Keratinocyte (primary cell): ENCODE results near the gene MPPE1. TPM values are rescaled to one million over a fixed set of nuclear protein-coding genes. Genes with fewer than 3 reads are reported as not detected.

Source experiments
- DNase-seq: peaks from one replicate; pipeline ENCODE4 v3.0.0-alpha.2; 2011; ENCODE audit warnings: low read depth, missing footprints, low spot score
- FAIRE-seq: peaks from 2 replicates; lab custom pipeline; 2011; peaks lifted over from hg19 to GRCh38; lab: Jason Lieb, UNC
- H2AFZ ChIP-seq: 2 replicates; pipeline ENCODE4 v1.6.0; 2012; ENCODE audit warnings: low read length, control low read depth, inconsistent platforms; ENCODE audit not compliant: control insufficient read depth
- H3K27ac ChIP-seq: 2 replicates; pipeline ENCODE4 v1.5.1; 2011; ENCODE audit warnings: low read length; ENCODE audit not compliant: control insufficient read depth, insufficient read depth
- H3K27me3 ChIP-seq: 3 replicates; pipeline ENCODE4 v1.6.0; 2011; ENCODE audit warnings: low read length; ENCODE audit not compliant: control insufficient read depth, insufficient read depth; ENCODE audit errors: extremely low read depth
- H3K36me3 ChIP-seq, 2 experiments: 2 replicates in 1 of 2; 3 replicates in 1 of 2; pipeline ENCODE4 v1.5.1; 2011; ENCODE audit warnings: low read length in 2 of 2, mild to moderate bottlenecking in 1 of 2; ENCODE audit not compliant: control insufficient read depth in 2 of 2, insufficient read depth in 2 of 2; ENCODE audit errors: extremely low read depth in 1 of 2
- H3K4me1 ChIP-seq: 3 replicates; pipeline ENCODE4 v1.5.1; 2011; ENCODE audit warnings: low read length; ENCODE audit not compliant: control insufficient read depth, insufficient read depth; ENCODE audit errors: extremely low read depth
- H3K4me2 ChIP-seq: 3 replicates; pipeline ENCODE4 v1.6.0; 2011; ENCODE audit warnings: low read depth, low read length; ENCODE audit not compliant: control insufficient read depth, insufficient read depth; ENCODE audit errors: extremely low read depth
- H3K4me3 ChIP-seq, 3 experiments: fragments of 200-600 bp in 1 of 3; sonication (generic) in 1 of 3; 2 replicates in 2 of 3; 3 replicates in 1 of 3; pipeline ENCODE4 v1.5.1; 2011 to 2016; ENCODE audit warnings: low read length in 3 of 3, mild to moderate bottlenecking in 3 of 3, control low read depth in 2 of 3, inconsistent platforms in 1 of 3, low read depth in 1 of 3, mixed read lengths in 1 of 3, mixed run types in 1 of 3, moderate library complexity in 1 of 3; ENCODE audit not compliant: control insufficient read depth in 2 of 3, insufficient read depth in 2 of 3; ENCODE audit errors: extremely low read depth in 1 of 3
- H3K79me2 ChIP-seq: 2 replicates; pipeline ENCODE4 v1.6.0; 2012; ENCODE audit warnings: low read length; ENCODE audit not compliant: control insufficient read depth, insufficient read depth
- H3K9ac ChIP-seq: 3 replicates; pipeline ENCODE4 v1.6.0; 2011; ENCODE audit warnings: low read length; ENCODE audit not compliant: control insufficient read depth, insufficient read depth; ENCODE audit errors: extremely low read depth
- H3K9me1 ChIP-seq: 3 replicates; pipeline ENCODE4 v1.6.0; 2011; ENCODE audit warnings: low read length; ENCODE audit not compliant: control insufficient read depth, insufficient read depth; ENCODE audit errors: extremely low read depth
- H3K9me3 ChIP-seq: 2 replicates; pipeline ENCODE4 v1.5.1; 2012; ENCODE audit warnings: low read depth, low read length; ENCODE audit not compliant: control insufficient read depth
- H4K20me1 ChIP-seq: 3 replicates; pipeline ENCODE4 v1.6.0; 2011; ENCODE audit warnings: low read length; ENCODE audit not compliant: control insufficient read depth, insufficient read depth; ENCODE audit errors: extremely low read depth
- EZH2 ChIP-seq: IDR thresholded peaks from one replicate; pipeline ENCODE4 v1.6.1; 2012; ENCODE audit warnings: inconsistent platforms, mild to moderate bottlenecking, low read length, moderate library complexity
- dilution Hi-C: fragments of 300-500 bp; cut with MboI; formaldehyde crosslinking; loops from one replicate; pipeline ENCODE4 v1.7.0; 2020; ENCODE audit warnings: low sequenced_read_pairs; ENCODE audit not compliant: extremely low pct_ligation_motif_present
- polyA plus RNA-seq, 5 experiments: library from polyadenylated mRNA; depleted of rRNA in 3 of 5; stranded (reverse) in 3 of 5; stranded (forward) in 1 of 5; unstranded in 1 of 5; fragments of >200 nt; gene quantifications; 1 replicate in 1 of 5; 2 replicates in 3 of 5; 3 replicates in 1 of 5; pipeline versions ENCODE4 v1.2.1 to v1.2.3, GENCODE V29; 2011 to 2012; ENCODE audit warnings: missing spikeins in 2 of 5, low read depth in 1 of 5, low replicate concordance in 1 of 5
- TF ChIP-seq, protein P1 (sequence below), 3 experiments: IDR thresholded peaks in 1 of 3; conservative IDR thresholded peaks in 1 of 3; optimal IDR thresholded peaks in 1 of 3; 2 replicates in 2 of 3; 3 replicates in 1 of 3; pipeline versions ENCODE3 to v1.5.1; 2011; ENCODE audit warnings: low read length in 3 of 3, mild to moderate bottlenecking in 3 of 3, moderate library complexity in 2 of 3, control low read depth in 1 of 3, inconsistent platforms in 1 of 3; ENCODE audit not compliant: insufficient read depth in 2 of 3; ENCODE audit errors: extremely low read depth in 1 of 3

Gene MPPE1
- polyA plus RNA-seq, 1 donor (not counting 4 experiments of a cell fraction or from before 2014, with no cell fraction given), result 21.0 TPM

DNA sequence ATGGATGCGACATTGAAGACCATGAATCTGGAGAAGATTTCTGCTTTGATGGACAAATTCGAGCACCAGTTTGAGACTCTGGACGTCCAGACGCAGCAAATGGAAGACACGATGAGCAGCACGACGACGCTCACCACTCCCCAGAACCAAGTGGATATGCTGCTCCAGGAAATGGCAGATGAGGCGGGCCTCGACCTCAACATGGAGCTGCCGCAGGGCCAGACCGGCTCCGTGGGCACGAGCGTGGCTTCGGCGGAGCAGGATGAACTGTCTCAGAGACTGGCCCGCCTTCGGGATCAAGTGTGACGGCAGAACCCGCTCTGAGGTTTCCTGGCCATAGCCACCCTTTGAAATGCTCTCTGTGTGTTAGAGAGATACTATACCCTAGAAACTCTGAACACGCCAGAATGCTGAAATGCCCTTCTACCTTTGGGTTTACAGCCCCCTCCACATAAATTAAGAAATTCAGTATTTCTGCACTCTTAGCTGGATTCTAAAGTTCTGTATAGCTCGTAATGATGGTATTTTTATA, 56.2 kb downstream of the MPPE1 start:
- H3K36me3 ChIP-seq, result peaks cover 1 to 3% of the 10 kb centered on the region in 2 experiments
- H3K9me3 ChIP-seq, result no peaks in the 10 kb centered on the region
- no peak overlapping the region for H2AFZ ChIP-seq
- dilution Hi-C loops, result no loop called here
- H3K9ac ChIP-seq, result peak overlapping the region; percentile 100
- peaks cover 32% of the 10 kb centered on the region for H3K4me1 ChIP-seq
- DNase-seq (no peak), FAIRE-seq (no peak)
- no peaks in the 10 kb centered on the region for H3K9me1 ChIP-seq
- H3K4me3 ChIP-seq, result peak overlapping the region; percentile 61 to 100 (median 99)
- no peaks in the 10 kb centered on the region for H4K20me1 ChIP-seq
- TF ChIP-seq EZH2, result no peak
- TF ChIP-seq, protein P1, sequence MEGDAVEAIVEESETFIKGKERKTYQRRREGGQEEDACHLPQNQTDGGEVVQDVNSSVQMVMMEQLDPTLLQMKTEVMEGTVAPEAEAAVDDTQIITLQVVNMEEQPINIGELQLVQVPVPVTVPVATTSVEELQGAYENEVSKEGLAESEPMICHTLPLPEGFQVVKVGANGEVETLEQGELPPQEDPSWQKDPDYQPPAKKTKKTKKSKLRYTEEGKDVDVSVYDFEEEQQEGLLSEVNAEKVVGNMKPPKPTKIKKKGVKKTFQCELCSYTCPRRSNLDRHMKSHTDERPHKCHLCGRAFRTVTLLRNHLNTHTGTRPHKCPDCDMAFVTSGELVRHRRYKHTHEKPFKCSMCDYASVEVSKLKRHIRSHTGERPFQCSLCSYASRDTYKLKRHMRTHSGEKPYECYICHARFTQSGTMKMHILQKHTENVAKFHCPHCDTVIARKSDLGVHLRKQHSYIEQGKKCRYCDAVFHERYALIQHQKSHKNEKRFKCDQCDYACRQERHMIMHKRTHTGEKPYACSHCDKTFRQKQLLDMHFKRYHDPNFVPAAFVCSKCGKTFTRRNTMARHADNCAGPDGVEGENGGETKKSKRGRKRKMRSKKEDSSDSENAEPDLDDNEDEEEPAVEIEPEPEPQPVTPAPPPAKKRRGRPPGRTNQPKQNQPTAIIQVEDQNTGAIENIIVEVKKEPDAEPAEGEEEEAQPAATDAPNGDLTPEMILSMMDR (optimal IDR thresholded peaks at IDR 0.05 in 1 of 3, IDR thresholded peaks at IDR 0.05 in 1 of 3, conservative IDR thresholded peaks at IDR 0.05 in 1 of 3; ENCODE audit: extremely low read depth in 1 of 3, insufficient read depth in 2 of 3, low read length in 3 of 3), result no peak
- H3K27ac ChIP-seq, result peak overlapping the region; percentile 100
- no peaks in the 10 kb centered on the region for H3K27me3 ChIP-seq
- H3K4me2 ChIP-seq, result peak overlapping the region; percentile 91
- peaks cover 31% of the 10 kb centered on the region for H3K79me2 ChIP-seq

DNA sequence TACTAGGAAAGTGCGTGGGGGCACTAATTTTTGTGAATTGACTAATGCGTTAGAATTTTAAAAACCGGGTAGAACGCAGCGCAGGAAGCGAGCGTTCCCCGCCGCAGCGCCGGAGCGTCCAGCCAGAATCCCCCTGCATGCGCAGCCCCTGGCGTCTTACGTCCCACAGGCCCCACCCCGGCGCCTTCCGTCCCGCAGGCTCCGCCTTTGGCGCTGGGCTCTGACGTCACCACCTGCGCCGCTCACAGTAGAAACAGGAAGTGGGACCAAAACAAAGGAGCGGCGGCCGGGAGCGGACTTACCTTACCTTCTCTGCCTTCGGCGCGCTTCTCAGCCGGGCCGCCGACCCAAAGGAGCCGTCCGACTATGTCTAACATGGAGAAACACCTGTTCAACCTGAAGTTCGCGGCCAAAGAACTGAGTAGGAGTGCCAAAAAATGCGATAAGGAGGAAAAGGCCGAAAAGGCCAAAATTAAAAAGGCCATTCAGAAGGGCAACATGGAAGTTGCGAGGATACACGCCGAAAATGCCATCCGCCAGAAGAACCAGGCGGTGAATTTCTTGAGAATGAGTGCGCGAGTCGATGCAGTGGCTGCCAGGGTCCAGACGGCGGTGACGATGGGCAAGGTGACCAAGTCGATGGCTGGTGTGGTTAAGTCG, 56.8 kb downstream of the MPPE1 start, which contains the start of gene CHMP1B:
Gene CHMP1B, plus strand, starts transcription at position 268 of the 660 bp plus-strand sequence. Its CDS starts 99 bp downstream, at position 367.
- no peaks in the 10 kb centered on the region for H3K27me3 ChIP-seq
- peaks cover 1 to 2% of the 10 kb centered on the region in 2 experiments for H3K36me3 ChIP-seq
- no peaks in the 10 kb centered on the region for H3K9me3 ChIP-seq
- peaks cover 30% of the 10 kb centered on the region for H3K79me2 ChIP-seq
- FAIRE-seq, result no peak
- H3K9me1 ChIP-seq, result no peaks in the 10 kb centered on the region
- H4K20me1 ChIP-seq, result no peaks in the 10 kb centered on the region
- DNase-seq, result no peak
- dilution Hi-C loops, result no loop called here
- peak within 1 kb of the TSS; percentile 29 for H2AFZ ChIP-seq
- peak within 1 kb of the TSS; percentile 61 to 100 (median 99) for H3K4me3 ChIP-seq
- H3K4me2 ChIP-seq, result peak within 1 kb of the TSS; percentile 91
- peak within 1 kb of the TSS; percentile 100 for H3K9ac ChIP-seq
- peak within 1 kb of the TSS; percentile 100 for H3K27ac ChIP-seq
- H3K4me1 ChIP-seq, result peaks cover 28% of the 10 kb centered on the region
- TF ChIP-seq, protein P1 (optimal IDR thresholded peaks at IDR 0.05 in 1 of 3, IDR thresholded peaks at IDR 0.05 in 1 of 3, conservative IDR thresholded peaks at IDR 0.05 in 1 of 3; ENCODE audit: extremely low read depth in 1 of 3, insufficient read depth in 2 of 3, low read length in 3 of 3), result no peak
- no peak for TF ChIP-seq EZH2
